GM19468 (cell line): ENCODE data around the gene ITPK1.
A peak's percentile ranks its signal among the peaks of the same experiment; 100 is the strongest.
"Not testable (repeated sequence)": the region's sequence is repeated elsewhere in the genome, so short reads cannot be mapped to it uniquely, and the experiment has no call there.

Source experiments
- ATAC-seq: cut with Tn5 transposase; IDR thresholded peaks from one replicate; pipeline ENCODE4 v1.9.1; 2021; ENCODE audit warnings: mild to moderate bottlenecking, moderate library complexity, moderate number of reproducible peaks; ENCODE audit not compliant: unreplicated experiment; ENCODE audit errors: extremely low read depth

ITPK1 gene

GRCh38 chr14:93115821-93116675 is at the start of gene ITPK1:
ITPK1 (minus strand) TSS chr14:93115925; CDS start chr14:93115163, 762 bp downstream.
- peak; percentile 20 for ATAC-seq

- peak; percentile 50 for ATAC-seq
Measured at GRCh38 chr14:93163564-93163963, 47.8 kb upstream of the ITPK1 start.

- ATAC-seq = no peak
Measured at GRCh38 chr14:93161411-93161940, 45.8 kb upstream of the ITPK1 start.

- no peak for ATAC-seq
Measured at GRCh38 chr14:93160353-93160801, 44.7 kb upstream of the ITPK1 start.

GRCh38 chr14:93159625-93160352 is 44.1 kb upstream of the ITPK1 start:
- ATAC-seq = not testable (repeated sequence)

- not testable (repeated sequence) for ATAC-seq
Measured at GRCh38 chr14:93158349-93158748, 42.6 kb upstream of the ITPK1 start.

- no peak for ATAC-seq
Measured at GRCh38 chr14:93156693-93157369, 41.1 kb upstream of the ITPK1 start.

GRCh38 chr14:93155667-93156066 is 39.9 kb upstream of the ITPK1 start:
- ATAC-seq = no peak

- no peak for ATAC-seq
Measured at GRCh38 chr14:93153121-93153520, 37.4 kb upstream of the ITPK1 start.

GRCh38 chr14:93150227-93151208 is 34.8 kb upstream of the ITPK1 start:
- no peak for ATAC-seq

- ATAC-seq = no peak
Measured at GRCh38 chr14:93148979-93149378, 33.3 kb upstream of the ITPK1 start.

GRCh38 chr14:93146119-93146518 is 30.4 kb upstream of the ITPK1 start:
- ATAC-seq = no peak

GRCh38 chr14:93142854-93143652 is 27.3 kb upstream of the ITPK1 start:
- ATAC-seq = no peak

- no peak for ATAC-seq
Measured at GRCh38 chr14:93137864-93138263, 22.1 kb upstream of the ITPK1 start.

GRCh38 chr14:93136508-93136907 is 20.8 kb upstream of the ITPK1 start:
- ATAC-seq = not testable (repeated sequence)

GRCh38 chr14:93136009-93136408 is 20.3 kb upstream of the ITPK1 start:
- no peak for ATAC-seq

- ATAC-seq = no peak
Measured at GRCh38 chr14:93135399-93135798, 19.7 kb upstream of the ITPK1 start.

- ATAC-seq = no peak
Measured at GRCh38 chr14:93133464-93133863, 17.7 kb upstream of the ITPK1 start.
